Measurements from ENCODE around the gene RBM44. TPM values are rescaled to one million over a fixed set of nuclear protein-coding genes. Genes with fewer than 3 reads are reported as not detected.
A peak's percentile ranks its signal among the peaks of the same experiment; 100 is the strongest.
"Not testable (repeated sequence)": the region's sequence is repeated elsewhere in the genome, so short reads cannot be mapped to it uniquely, and the experiment has no call there.

The RBM44 gene
- total and polyA plus RNA-seq, 7 experiments from 2014 or later = 0.06 to 3.1 (median 0.84) TPM; not detected in 1

GRCh38 chr2:237866101-237866621, 67.6 kb downstream of the RBM44 start:
- POLR2A ChIA-PET = no interaction called here
- no peak overlapping the region for H3K27ac ChIP-seq (ENCODE audit: low read depth, low read length)

DNA sequence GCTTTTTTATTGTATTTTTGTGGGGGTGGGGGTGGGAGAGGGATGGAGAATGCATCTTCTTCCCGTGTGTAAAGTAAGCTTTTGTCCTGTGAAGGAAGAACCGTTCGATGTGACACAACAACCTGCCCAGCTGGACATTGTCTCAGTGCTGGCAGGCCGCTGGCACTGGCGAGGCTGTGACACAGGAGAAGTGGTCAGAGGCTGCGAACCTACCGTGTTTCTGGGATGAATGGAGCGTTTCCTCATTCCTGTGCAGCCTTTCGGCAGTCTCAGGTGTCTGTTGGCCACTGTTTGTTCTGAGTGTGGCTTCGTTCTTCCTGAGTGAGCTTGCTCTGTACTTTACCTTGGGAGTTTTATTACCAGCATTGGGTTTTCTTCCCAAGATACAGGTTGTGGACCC, 68.9 kb downstream of the RBM44 start:
- Mint-ChIP-seq H3K9me3 (no peaks in the 10 kb centered on the region), H3K27me3 (peaks cover 4 to 39% (median 19%) of the 10 kb centered on the region in 5 donors), H3K27ac (no peak overlapping the region), H3K36me3 (peaks cover 0 to 3% (median 0%) of the 10 kb centered on the region in 5 donors), H3K4me3 (no peak overlapping the region), H3K4me1 (peaks cover 10 to 25% (median 14%) of the 10 kb centered on the region in 7 donors)
- Histone ChIP-seq H3K4me3 (ENCODE audit: low read length) (no peak overlapping the region), H3K36me3 (ENCODE audit: control insufficient read depth in 2 of 3, insufficient read depth in 3 of 3, low read length in 3 of 3) (no peaks in the 10 kb centered on the region), H3K4me1 (ENCODE audit: control insufficient read depth in 2 of 2, insufficient read depth in 2 of 2, low read length in 2 of 2) (no peaks in the 10 kb centered on the region), H3K27me3 (ENCODE audit: control insufficient read depth in 2 of 2, insufficient read depth in 2 of 2, low read length in 2 of 2) (no peaks in the 10 kb centered on the region), H3K9me3 (ENCODE audit: control insufficient read depth in 2 of 3, low read length in 3 of 3) (no peaks in the 10 kb centered on the region), H3K27ac (ENCODE audit: low read depth, low read length) (no peak overlapping the region)
- intact Hi-C loops (cut with micrococcal nuclease) = no loop called here
- POLR2A ChIA-PET = no interaction called here
- CTCF ChIA-PET = interaction anchor here (2.1 kb wide), 1 partner anchor 101 kb away, joined by 6 read pairs; no protein-coding TSS in a partner anchor
- ATAC-seq (no peak), DNase-seq (no peak)

More at GRCh38 chr2:237866101-237866621, 67.6 kb downstream of the RBM44 start:
- CTCF ChIA-PET = interaction anchor here (0.6 to 2.1 kb wide), 3 partner anchors 64 to 103 kb away, joined by 3 to 6 read pairs (median 4); no protein-coding TSS in a partner anchor
- Histone ChIP-seq H3K4me1 (ENCODE audit: control insufficient read depth in 2 of 2, insufficient read depth in 2 of 2, low read length in 2 of 2) (no peaks in the 10 kb centered on the region), H3K27me3 (ENCODE audit: control insufficient read depth in 2 of 2, insufficient read depth in 2 of 2, low read length in 2 of 2) (no peaks in the 10 kb centered on the region), H3K4me3 (ENCODE audit: low read length) (no peak overlapping the region), H3K9me3 (ENCODE audit: control insufficient read depth in 2 of 3, low read length in 3 of 3) (no peaks in the 10 kb centered on the region), H3K36me3 (ENCODE audit: control insufficient read depth in 2 of 3, insufficient read depth in 3 of 3, low read length in 3 of 3) (no peaks in the 10 kb centered on the region)
- intact Hi-C loops (cut with micrococcal nuclease) = no loop called here
- Mint-ChIP-seq H3K4me1 (peaks cover 10 to 21% (median 13%) of the 10 kb centered on the region in 7 donors), H3K9me3 (no peaks in the 10 kb centered on the region), H3K27me3 (peaks cover 8 to 47% (median 14%) of the 10 kb centered on the region in 5 donors), H3K36me3 (peaks cover 0 to 2% (median 0%) of the 10 kb centered on the region in 5 donors), H3K27ac (no peak overlapping the region), H3K4me3 (no peak overlapping the region)
- no peak for DNase-seq
- no peak for ATAC-seq

- peaks cover 4 to 39% (median 19%) of the 10 kb centered on the region in 5 donors for H3K27me3 Mint-ChIP-seq
- H3K36me3 ChIP-seq (ENCODE audit: control insufficient read depth in 2 of 3, insufficient read depth in 3 of 3, low read length in 3 of 3); H3K4me3 ChIP-seq (ENCODE audit: low read length); H3K27me3 ChIP-seq (ENCODE audit: control insufficient read depth in 2 of 2, insufficient read depth in 2 of 2, low read length in 2 of 2); H3K27ac ChIP-seq (ENCODE audit: low read depth, low read length); H3K9me3 ChIP-seq (ENCODE audit: control insufficient read depth in 2 of 3, low read length in 3 of 3); H3K4me1 ChIP-seq (ENCODE audit: control insufficient read depth in 2 of 2, insufficient read depth in 2 of 2, low read length in 2 of 2); ATAC-seq; H3K9me3 Mint-ChIP-seq; DNase-seq; CTCF ChIA-PET; H3K4me3 Mint-ChIP-seq; H3K36me3 Mint-ChIP-seq; intact Hi-C loops (cut with micrococcal nuclease); POLR2A ChIA-PET: not testable (repeated sequence)
- H3K4me1 Mint-ChIP-seq = peaks cover 10 to 25% (median 14%) of the 10 kb centered on the region in 7 donors
- H3K27ac Mint-ChIP-seq = peak overlapping the region in 1 of 9 donors; percentile 18
Observed at GRCh38 chr2:237868074-237868473, 69.5 kb downstream of the RBM44 start.

GRCh38 chr2:237868631-237869342, 70.2 kb downstream of the RBM44 start:
- Mint-ChIP-seq H3K4me3 (peak overlapping the region in 4 of 10 donors; percentile 26 to 38 (median 28)), H3K9me3 (no peaks in the 10 kb centered on the region), H3K36me3 (peaks cover 0 to 3% (median 0%) of the 10 kb centered on the region in 5 donors), H3K27ac (peak overlapping the region in 4 of 9 donors; percentile 12 to 71 (median 23)), H3K4me1 (peaks cover 10 to 30% (median 20%) of the 10 kb centered on the region in 7 donors), H3K27me3 (peaks cover 4 to 39% (median 19%) of the 10 kb centered on the region in 5 donors)
- Histone ChIP-seq H3K4me1 (ENCODE audit: control insufficient read depth in 2 of 2, insufficient read depth in 2 of 2, low read length in 2 of 2) (peaks cover 0 to 4% of the 10 kb centered on the region in 2 donors), H3K36me3 (ENCODE audit: control insufficient read depth in 2 of 3, insufficient read depth in 3 of 3, low read length in 3 of 3) (no peaks in the 10 kb centered on the region), H3K27me3 (ENCODE audit: control insufficient read depth in 2 of 2, insufficient read depth in 2 of 2, low read length in 2 of 2) (no peaks in the 10 kb centered on the region), H3K4me3 (ENCODE audit: low read length) (no peak overlapping the region), H3K27ac (ENCODE audit: low read depth, low read length) (no peak overlapping the region), H3K9me3 (ENCODE audit: control insufficient read depth in 2 of 3, low read length in 3 of 3) (no peaks in the 10 kb centered on the region)
- CTCF ChIA-PET = no interaction called here
- DNase-seq = no peak
- ATAC-seq = no peak
- intact Hi-C loops (cut with micrococcal nuclease) = no loop called here
- POLR2A ChIA-PET = no interaction called here

- Histone ChIP-seq H3K4me3 (ENCODE audit: low read length) (no peak overlapping the region), H3K27ac (ENCODE audit: low read depth, low read length) (no peak overlapping the region), H3K9me3 (ENCODE audit: control insufficient read depth in 2 of 3, low read length in 3 of 3) (no peaks in the 10 kb centered on the region), H3K27me3 (ENCODE audit: control insufficient read depth in 2 of 2, insufficient read depth in 2 of 2, low read length in 2 of 2) (no peaks in the 10 kb centered on the region), H3K4me1 (ENCODE audit: control insufficient read depth in 2 of 2, insufficient read depth in 2 of 2, low read length in 2 of 2) (peaks cover 0 to 4% of the 10 kb centered on the region in 2 donors), H3K36me3 (ENCODE audit: control insufficient read depth in 2 of 3, insufficient read depth in 3 of 3, low read length in 3 of 3) (no peaks in the 10 kb centered on the region)
- Mint-ChIP-seq H3K4me3 (peak overlapping the region in 1 of 10 donors; percentile 38), H3K27ac (peak overlapping the region in 1 of 9 donors; percentile 28), H3K36me3 (peaks cover 0 to 3% (median 0%) of the 10 kb centered on the region in 5 donors), H3K9me3 (no peaks in the 10 kb centered on the region), H3K4me1 (peaks cover 10 to 32% (median 22%) of the 10 kb centered on the region in 7 donors), H3K27me3 (peaks cover 4 to 39% (median 19%) of the 10 kb centered on the region in 5 donors)
- POLR2A ChIA-PET = no interaction called here
- ATAC-seq (no peak), DNase-seq (no peak)
- CTCF ChIA-PET = no interaction called here
- intact Hi-C loops (cut with micrococcal nuclease) = no loop called here
Observed at GRCh38 chr2:237869343-237870102, 70.9 kb downstream of the RBM44 start.

DNA sequence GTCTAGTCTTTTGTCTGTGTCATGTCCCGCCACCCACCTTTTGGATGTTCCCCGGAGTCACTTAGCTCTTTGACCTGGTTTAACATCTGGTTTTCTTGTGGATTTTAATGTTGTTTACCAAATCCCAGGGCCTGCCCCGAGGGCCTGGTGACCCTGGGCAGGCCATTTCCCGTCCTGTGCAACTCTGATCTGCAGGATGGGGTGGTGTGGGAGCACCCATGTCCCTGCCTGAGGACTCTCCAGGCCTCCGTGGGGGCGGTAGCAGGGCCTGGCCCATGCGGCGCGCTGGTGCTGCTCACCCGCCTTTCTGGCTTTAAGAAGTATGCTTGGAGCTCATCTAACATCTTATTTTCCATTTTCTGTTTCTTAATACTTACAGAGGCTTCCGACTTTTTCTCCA, 71.5 kb downstream of the RBM44 start:
- Mint-ChIP-seq H3K4me1 (peaks cover 10 to 32% (median 22%) of the 10 kb centered on the region in 7 donors), H3K4me3 (no peak overlapping the region), H3K9me3 (no peaks in the 10 kb centered on the region), H3K27ac (no peak overlapping the region), H3K36me3 (peaks cover 0 to 3% (median 0%) of the 10 kb centered on the region in 5 donors), H3K27me3 (peaks cover 4 to 39% (median 19%) of the 10 kb centered on the region in 5 donors)
- ChIA-PET CTCF (no interaction called here), POLR2A (no interaction called here)
- Histone ChIP-seq H3K27ac (ENCODE audit: low read depth, low read length) (no peak overlapping the region), H3K4me1 (ENCODE audit: control insufficient read depth in 2 of 2, insufficient read depth in 2 of 2, low read length in 2 of 2) (peaks cover 0 to 4% of the 10 kb centered on the region in 2 donors), H3K4me3 (ENCODE audit: low read length) (no peak overlapping the region), H3K27me3 (ENCODE audit: control insufficient read depth in 2 of 2, insufficient read depth in 2 of 2, low read length in 2 of 2) (no peaks in the 10 kb centered on the region), H3K36me3 (ENCODE audit: control insufficient read depth in 2 of 3, insufficient read depth in 3 of 3, low read length in 3 of 3) (no peaks in the 10 kb centered on the region), H3K9me3 (ENCODE audit: control insufficient read depth in 2 of 3, low read length in 3 of 3) (no peaks in the 10 kb centered on the region)
- ATAC-seq (no peak), DNase-seq (no peak)
- intact Hi-C loops (cut with micrococcal nuclease) = no loop called here

Measured in naive thymus-derived CD4-positive, alpha-beta T cell (primary cell).